Measurements from ENCODE around the gene CIROP.

CIROP gene

DNA sequence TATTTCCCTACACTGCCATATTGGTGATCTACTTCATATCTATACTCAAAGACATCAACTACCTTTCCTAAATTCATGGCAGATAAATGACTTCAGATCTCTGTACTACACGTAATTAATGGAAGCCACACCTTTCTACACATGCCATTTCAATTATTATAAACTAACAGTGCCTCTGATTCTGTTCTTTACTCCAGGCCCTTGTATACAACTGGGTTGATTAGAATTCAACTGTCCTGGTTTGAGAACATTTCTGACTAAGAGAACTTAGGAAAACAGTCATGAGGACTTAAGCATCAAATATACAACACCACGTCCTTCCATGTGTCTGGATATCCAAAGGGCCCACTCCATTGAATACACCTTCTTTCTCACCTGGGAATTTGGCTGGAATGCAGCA lies 11.7 kb downstream of the CIROP start:
- DNase-seq (ENCODE audit: low spot score) = no peak
- no peak overlapping the region for H3K4me3 ChIP-seq (ENCODE audit: severe bottlenecking)
- ATAC-seq (ENCODE audit: low read depth) = no peak
- no peaks in the 10 kb centered on the region for H3K9me3 ChIP-seq (ENCODE audit: severe bottlenecking)
- H3K4me1 ChIP-seq (ENCODE audit: insufficient read depth, poor library complexity, severe bottlenecking) = peaks cover 13% of the 10 kb centered on the region
- H3K36me3 ChIP-seq (ENCODE audit: low read depth) = peaks cover 69% of the 10 kb centered on the region
- TF ChIP-seq, protein P1, sequence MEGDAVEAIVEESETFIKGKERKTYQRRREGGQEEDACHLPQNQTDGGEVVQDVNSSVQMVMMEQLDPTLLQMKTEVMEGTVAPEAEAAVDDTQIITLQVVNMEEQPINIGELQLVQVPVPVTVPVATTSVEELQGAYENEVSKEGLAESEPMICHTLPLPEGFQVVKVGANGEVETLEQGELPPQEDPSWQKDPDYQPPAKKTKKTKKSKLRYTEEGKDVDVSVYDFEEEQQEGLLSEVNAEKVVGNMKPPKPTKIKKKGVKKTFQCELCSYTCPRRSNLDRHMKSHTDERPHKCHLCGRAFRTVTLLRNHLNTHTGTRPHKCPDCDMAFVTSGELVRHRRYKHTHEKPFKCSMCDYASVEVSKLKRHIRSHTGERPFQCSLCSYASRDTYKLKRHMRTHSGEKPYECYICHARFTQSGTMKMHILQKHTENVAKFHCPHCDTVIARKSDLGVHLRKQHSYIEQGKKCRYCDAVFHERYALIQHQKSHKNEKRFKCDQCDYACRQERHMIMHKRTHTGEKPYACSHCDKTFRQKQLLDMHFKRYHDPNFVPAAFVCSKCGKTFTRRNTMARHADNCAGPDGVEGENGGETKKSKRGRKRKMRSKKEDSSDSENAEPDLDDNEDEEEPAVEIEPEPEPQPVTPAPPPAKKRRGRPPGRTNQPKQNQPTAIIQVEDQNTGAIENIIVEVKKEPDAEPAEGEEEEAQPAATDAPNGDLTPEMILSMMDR (IDR thresholded peaks at IDR 0.05; ENCODE audit: poor library complexity, severe bottlenecking) = no peak
- no peaks in the 10 kb centered on the region for H3K27me3 ChIP-seq (ENCODE audit: insufficient read depth, poor library complexity, severe bottlenecking)
- no peak overlapping the region for H3K27ac ChIP-seq (ENCODE audit: poor library complexity, severe bottlenecking)

DNA sequence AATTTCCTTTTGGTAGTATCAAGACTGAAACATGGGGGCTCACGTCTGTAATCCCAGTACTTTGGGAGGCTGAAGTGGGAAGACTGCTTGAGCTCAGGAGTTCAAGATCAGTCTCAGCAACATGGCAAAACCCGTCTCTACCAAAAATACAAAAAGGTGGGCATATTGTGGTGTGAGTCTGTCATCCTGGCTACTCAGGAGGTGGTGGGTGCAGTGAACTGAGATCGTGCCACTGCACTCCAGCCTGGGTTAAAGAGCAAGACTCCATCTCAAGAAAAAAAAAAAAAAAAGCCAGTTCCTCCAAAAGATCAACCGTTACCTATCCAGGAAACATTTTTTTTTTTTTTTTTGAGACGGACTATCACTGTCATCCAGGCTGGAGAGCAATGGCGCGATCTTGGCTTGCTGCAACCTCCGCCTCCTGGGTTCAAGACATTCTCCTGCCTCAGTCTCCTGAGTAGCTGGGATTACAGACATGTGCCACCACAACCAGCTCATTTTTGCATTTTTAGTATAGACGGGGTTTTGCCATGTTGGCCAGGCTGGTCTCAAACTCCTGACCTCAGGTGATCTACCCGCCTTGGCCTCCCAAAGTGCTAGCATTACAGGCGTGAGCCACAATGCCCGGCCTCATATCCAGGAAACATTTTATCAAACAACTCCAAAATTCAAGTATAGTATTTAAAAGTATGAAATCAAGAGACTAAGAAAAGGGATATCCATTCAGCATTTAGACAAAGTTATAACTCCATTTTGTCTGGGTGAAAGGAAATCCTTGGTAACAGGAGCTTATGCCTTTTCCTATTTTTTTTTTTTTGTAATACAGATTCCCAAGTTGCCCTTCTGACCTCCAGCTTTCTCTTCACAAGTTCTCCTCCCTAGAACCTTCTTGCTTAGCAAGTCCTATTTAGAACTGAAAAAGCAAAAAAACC lies 13.2 kb downstream of the CIROP start:
- TF ChIP-seq, protein P1 (IDR thresholded peaks at IDR 0.05; ENCODE audit: poor library complexity, severe bottlenecking) = no peak
- Histone ChIP-seq H3K27ac (ENCODE audit: poor library complexity, severe bottlenecking) (no peak overlapping the region), H3K9me3 (ENCODE audit: severe bottlenecking) (no peaks in the 10 kb centered on the region), H3K27me3 (ENCODE audit: insufficient read depth, poor library complexity, severe bottlenecking) (no peaks in the 10 kb centered on the region), H3K36me3 (ENCODE audit: low read depth) (peaks cover 71% of the 10 kb centered on the region), H3K4me1 (ENCODE audit: insufficient read depth, poor library complexity, severe bottlenecking) (peaks cover 6% of the 10 kb centered on the region), H3K4me3 (ENCODE audit: severe bottlenecking) (no peak overlapping the region)
- no peak for DNase-seq (ENCODE audit: low spot score)
- ATAC-seq (ENCODE audit: low read depth) = no peak

DNA sequence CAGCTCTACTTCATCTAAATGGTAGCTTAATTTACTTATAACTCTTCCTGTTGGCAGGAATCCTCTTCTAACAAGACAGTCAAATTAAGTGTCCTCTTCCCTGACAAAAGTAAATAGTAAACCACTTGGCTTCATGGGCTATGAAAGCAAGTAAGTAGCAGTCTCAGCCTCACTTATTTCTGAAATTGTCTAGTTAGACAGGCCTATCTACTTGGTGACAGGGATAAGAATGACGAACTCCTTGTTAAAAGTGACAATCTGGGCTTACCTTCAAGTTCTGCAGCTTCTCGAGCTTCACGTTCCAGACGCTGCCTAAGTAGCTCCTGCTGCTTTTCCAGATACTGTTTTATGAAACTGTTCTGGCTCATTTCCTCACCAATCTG lies 14.5 kb downstream of the CIROP start:
- TF ChIP-seq, protein P1 (IDR thresholded peaks at IDR 0.05; ENCODE audit: poor library complexity, severe bottlenecking) = no peak
- Histone ChIP-seq H3K27ac (ENCODE audit: poor library complexity, severe bottlenecking) (no peak overlapping the region), H3K36me3 (ENCODE audit: low read depth) (peaks cover 84% of the 10 kb centered on the region)

DNA sequence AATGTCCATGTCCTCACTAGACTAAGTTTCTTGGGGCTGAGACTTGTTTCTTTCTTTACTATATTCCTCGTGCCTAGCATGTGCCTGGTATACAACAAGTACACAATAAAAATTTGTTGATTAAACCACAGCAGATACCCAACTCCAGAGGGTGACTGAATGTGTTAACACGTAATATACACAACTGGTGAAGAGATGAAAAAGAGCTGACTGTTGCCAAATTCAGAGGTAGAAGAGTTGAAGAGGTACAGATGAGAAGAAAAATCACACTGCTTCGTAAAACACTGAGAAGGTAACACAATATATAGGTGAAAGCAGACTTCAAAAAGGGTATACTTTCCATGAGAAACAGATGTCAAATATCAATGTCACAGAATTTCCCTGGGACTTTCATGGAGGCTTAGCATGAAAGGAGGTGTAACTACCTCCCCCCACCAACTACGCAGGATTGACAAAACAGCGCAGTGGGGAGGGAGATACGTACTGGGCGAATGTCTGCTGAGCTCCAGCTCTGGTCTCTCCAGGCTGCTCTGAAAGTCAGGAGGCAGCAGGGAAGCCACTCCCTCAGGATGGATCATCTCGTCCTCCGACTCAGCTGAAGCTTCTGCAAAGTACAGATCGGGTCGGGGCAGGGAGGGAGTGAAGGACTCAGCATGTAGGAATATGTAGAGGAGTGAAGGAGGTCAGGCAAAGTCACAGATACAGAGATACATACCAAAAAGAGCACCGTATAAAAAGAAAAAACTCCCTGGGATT lies 15.1 kb downstream of the CIROP start:
- TF ChIP-seq, protein P1 (IDR thresholded peaks at IDR 0.05; ENCODE audit: poor library complexity, severe bottlenecking) = no peak
- Histone ChIP-seq H3K4me1 (ENCODE audit: insufficient read depth, poor library complexity, severe bottlenecking) (peaks cover 5% of the 10 kb centered on the region), H3K27ac (ENCODE audit: poor library complexity, severe bottlenecking) (no peak overlapping the region), H3K9me3 (ENCODE audit: severe bottlenecking) (no peaks in the 10 kb centered on the region), H3K36me3 (ENCODE audit: low read depth) (peaks cover 89% of the 10 kb centered on the region), H3K27me3 (ENCODE audit: insufficient read depth, poor library complexity, severe bottlenecking) (no peaks in the 10 kb centered on the region), H3K4me3 (ENCODE audit: severe bottlenecking) (no peak overlapping the region)
- DNase-seq (ENCODE audit: low spot score) (no peak), ATAC-seq (ENCODE audit: low read depth) (no peak)

More for the DNA sequence above, 14.5 kb downstream of the CIROP start:
- Histone ChIP-seq H3K4me3 (ENCODE audit: severe bottlenecking) (no peak overlapping the region), H3K9me3 (ENCODE audit: severe bottlenecking) (no peaks in the 10 kb centered on the region), H3K27me3 (ENCODE audit: insufficient read depth, poor library complexity, severe bottlenecking) (no peaks in the 10 kb centered on the region), H3K4me1 (ENCODE audit: insufficient read depth, poor library complexity, severe bottlenecking) (peaks cover 5% of the 10 kb centered on the region)
- ATAC-seq (ENCODE audit: low read depth) (no peak), DNase-seq (ENCODE audit: low spot score) (no peak)
